Activated gamma-delta T cell treated with Interleukin-2 at 50 U/mL for 16 hours (primary cell): ENCODE measurements around the gene MYADM.
"Not testable (repeated sequence)": the region's sequence is repeated elsewhere in the genome, so short reads cannot be mapped to it uniquely, and the experiment has no call there.

Experiments used
- DNase-seq: peaks from one replicate; pipeline ENCODE4 v3.0.0-alpha.2; 2020

The MYADM gene

GRCh38 chr19:53868892-53869804 lies 1.5 kb downstream of the MYADM start:
- DNase-seq = peak; percentile 86

- not testable (repeated sequence) for DNase-seq
These were observed 2.3 kb downstream of the MYADM start for GRCh38 chr19:53869805-53870484.

- DNase-seq = no peak
These were observed 2.8 kb downstream of the MYADM start for GRCh38 chr19:53870485-53870844.

- no peak for DNase-seq
These were observed 3.8 kb downstream of the MYADM start for GRCh38 chr19:53871454-53871853.

GRCh38 chr19:53872762-53873161 lies 5.1 kb downstream of the MYADM start:
- DNase-seq = no peak

GRCh38 chr19:53873773-53874605 lies 6.3 kb downstream of the MYADM start:
- DNase-seq = no peak

GRCh38 chr19:53874606-53874990 lies 6.9 kb downstream of the MYADM start:
- DNase-seq = no peak

- no peak for DNase-seq
These were observed 8.1 kb downstream of the MYADM start for GRCh38 chr19:53875602-53876325.

GRCh38 chr19:53876651-53877224 lies 9.1 kb downstream of the MYADM start:
- no peak for DNase-seq

GRCh38 chr19:53877361-53877766 lies 9.7 kb downstream of the MYADM start:
- no peak for DNase-seq

- no peak for DNase-seq
These were observed 11.1 kb downstream of the MYADM start for GRCh38 chr19:53878776-53879139.

GRCh38 chr19:53879140-53880081 lies 11.7 kb downstream of the MYADM start:
- peak; percentile 82 for DNase-seq

GRCh38 chr19:53880711-53881481 lies 13.2 kb downstream of the MYADM start:
- no peak for DNase-seq

- peak; percentile 62 for DNase-seq
These were observed 14.1 kb downstream of the MYADM start, which contains the start of gene PRKCG for GRCh38 chr19:53881482-53882390. TSS of gene PRKCG (plus strand) at chr19:53882197. CDS start at chr19:53882495, 298 bp downstream.

GRCh38 chr19:53882391-53883050 lies 14.8 kb downstream of the MYADM start:
- no peak for DNase-seq

GRCh38 chr19:53883231-53883661 lies 15.6 kb downstream of the MYADM start:
- DNase-seq = peak; percentile 49

- DNase-seq = no peak
These were observed 16.1 kb downstream of the MYADM start for GRCh38 chr19:53883741-53884140.

GRCh38 chr19:53884256-53884655 lies 16.6 kb downstream of the MYADM start:
- DNase-seq = no peak
